HG03565 (cell line): ENCODE data around the gene PDLIM7.

ENCODE experiments used
- ATAC-seq: cut with Tn5 transposase; IDR thresholded peaks from one replicate; pipeline ENCODE4 v1.9.1; 2021; ENCODE audit warnings: mild to moderate bottlenecking, moderate library complexity; ENCODE audit not compliant: unreplicated experiment

Gene PDLIM7

DNA sequence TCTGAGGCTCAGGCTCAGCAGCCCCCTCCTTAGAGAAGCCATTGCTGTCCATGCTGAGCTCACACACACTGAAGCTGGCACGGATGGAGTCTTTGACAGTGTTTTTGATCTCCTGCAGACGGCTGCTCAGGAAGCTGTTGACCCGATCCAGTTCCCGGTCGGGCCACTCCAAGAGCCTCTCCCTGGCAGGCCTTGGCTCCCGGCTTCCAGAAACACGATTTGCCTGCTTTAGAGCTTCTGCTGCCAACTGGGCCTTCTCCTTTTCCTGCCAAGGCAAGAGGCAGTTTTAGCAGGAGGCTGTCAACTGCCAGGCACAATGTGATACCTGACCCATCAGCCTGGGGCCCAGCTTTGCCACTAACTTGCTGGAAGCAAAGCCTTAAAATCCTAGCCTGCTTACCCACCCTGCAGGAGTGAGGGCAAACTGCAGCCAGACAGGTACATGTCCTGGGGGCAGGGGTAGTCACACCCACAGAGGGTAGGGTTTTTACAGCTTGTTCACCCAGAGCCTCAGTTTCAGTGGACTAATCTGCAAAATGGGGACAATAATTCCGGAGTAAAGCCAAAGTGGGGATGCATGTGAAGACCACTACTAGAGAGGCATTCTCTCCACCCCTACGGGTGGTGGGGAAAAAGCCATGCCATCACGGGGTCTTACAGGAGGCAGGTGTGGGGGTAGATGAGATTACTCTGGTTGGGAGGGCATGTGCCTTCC, 27.7 kb upstream of the PDLIM7 start:
- ATAC-seq: no peak

DNA sequence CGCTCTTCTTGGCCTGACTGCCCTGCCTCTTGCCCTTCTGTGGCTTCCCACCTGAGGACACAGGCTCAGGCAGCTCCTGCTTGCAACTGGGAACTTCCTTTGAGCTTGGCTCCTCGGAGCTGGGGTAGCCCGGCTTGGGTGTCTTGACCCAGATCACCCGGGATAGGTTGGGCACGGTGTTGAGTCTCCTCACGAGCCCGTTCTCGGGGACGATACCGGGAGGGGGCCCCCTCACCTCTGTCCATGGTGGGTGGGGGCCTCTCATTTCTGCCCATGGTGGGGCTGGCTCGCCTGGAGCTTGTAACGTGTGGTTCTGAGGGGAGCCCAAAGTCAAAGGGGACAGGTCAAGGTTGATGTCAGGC, 27.1 kb upstream of the PDLIM7 start:
- no peak for ATAC-seq

DNA sequence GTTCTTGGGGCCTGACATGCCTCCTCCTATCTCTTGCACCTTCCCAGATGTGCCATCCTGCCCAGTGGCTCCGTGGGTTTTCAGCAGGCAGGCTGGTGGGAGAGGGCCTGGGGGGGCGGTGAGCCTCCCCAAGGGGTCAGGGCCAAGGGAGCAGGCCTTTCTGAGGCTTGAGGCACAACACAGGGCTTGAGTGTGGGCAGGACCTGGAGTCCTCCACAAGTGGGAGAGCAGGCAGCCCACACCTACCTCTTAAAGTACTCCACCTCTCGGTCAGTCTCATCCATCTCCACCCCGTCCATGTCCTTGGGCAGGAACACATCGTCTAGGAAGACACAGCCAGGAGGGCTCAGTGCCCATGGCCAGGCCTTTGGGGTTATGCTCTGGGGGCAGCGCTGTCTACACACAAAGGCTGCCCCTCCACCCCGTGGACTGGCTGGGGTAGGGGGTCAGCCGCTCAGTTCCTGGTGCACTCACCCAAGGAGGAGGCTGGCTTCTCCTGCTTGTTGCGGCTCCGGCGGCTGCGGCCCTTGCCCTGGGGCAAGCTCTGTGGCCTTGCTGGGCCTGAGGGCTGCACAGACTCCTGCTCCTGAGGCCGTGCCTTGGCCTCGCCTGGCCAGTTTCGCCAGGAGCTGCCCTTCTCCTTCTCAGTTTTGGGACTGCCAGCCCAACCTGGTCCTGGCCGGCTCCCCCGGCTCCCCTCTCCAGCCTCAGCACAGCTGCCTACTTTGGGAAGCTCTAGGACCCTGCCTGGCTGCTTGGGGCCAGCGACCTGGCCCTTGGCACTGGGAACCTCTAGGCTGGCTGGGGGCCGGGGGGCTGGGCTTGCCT, 26.5 kb upstream of the PDLIM7 start:
- ATAC-seq: no peak

GRCh38 chr5:177520916-177521513, 23.6 kb upstream of the PDLIM7 start:
- no peak for ATAC-seq

GRCh38 chr5:177520271-177520670, 22.9 kb upstream of the PDLIM7 start:
- ATAC-seq: no peak

DNA sequence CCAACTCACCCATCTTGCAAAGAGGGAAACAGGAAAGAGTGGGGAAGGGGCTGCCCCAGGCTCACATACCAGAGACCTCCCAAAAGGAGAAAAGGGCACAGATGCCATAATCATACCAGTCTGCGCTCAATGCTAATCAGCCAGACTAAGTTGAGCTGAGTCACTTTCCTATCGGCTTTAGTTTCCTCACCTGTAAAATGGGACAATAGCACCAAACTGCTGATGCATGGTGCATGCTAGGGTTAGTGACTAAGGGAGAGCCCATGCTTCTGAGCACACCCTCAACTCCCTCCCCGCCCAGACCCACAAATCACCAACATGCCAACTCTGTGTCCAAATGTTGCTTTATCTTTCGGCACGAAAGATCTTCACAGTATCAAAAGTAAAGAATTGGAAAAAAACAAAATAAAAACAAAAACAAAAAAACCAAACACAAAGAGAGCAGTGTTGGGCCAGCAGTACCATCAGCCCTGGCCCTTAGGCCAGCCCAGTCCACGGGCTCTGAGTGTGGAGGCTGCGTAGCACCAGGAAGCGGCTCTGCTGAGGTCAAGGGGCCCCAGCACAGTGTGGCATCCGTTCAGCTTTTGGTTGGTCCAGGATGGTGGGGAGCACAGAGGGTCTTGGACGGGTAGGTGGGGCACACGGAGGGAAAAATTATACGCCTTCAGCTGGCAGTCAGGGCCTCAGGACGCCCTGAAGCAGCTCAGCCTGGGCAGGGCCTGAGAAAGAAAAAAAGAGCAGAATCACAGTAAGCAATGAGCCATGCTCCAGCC, 22.2 kb upstream of the PDLIM7 start:
- ATAC-seq: no peak

DNA sequence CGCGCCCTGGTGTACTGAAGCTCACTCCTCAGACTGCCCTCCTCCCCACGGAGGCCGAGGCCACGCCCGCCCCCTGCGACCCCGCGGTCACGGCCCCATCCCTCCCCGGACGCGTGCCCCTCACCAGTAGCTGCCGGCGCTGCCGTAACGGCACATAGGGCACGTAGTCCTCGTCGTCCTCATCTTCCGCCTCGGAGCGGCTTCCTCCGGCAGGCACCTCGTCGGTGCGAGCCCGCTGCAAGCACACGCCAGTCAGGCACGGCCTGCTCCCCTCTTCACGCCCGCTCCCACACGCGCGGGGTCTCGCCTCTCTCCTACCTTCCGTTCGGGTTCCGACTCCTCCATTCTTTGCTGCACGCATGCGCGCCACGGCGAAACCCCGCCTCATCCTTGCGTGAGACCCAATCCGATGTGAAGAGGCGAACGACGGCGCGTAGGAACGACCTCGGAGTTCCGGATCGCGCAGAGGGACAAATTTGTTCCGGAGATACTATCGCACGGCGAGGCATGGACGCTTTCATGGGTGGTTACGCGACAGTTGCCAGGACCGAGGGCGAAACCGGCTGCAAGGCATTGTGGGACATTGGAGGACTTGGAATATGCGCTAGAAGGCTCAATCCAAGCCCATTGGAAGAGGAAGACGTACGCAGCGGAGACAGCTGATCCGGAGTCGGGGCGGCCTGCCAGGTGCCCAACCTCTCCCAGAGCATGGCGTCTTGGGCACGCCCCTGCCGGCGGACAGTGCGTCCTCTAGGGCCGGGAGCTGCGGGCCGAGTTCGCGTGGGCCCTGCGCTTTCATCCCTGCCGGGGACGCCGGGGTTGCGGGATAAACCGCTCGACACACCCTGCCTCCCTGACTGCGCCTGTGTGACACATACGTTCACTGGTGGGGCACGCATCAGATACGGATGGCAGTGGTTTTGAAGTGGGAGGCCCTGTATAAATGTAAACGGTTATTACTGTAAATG, 19.5 kb upstream of the PDLIM7 start, which contains the start of gene DDX41:
TSS of gene DDX41 (minus strand) at position 361 of the 968 bp plus-strand sequence. CDS start at position 345, 16 bp downstream.
- peak; percentile 71 for ATAC-seq

DNA sequence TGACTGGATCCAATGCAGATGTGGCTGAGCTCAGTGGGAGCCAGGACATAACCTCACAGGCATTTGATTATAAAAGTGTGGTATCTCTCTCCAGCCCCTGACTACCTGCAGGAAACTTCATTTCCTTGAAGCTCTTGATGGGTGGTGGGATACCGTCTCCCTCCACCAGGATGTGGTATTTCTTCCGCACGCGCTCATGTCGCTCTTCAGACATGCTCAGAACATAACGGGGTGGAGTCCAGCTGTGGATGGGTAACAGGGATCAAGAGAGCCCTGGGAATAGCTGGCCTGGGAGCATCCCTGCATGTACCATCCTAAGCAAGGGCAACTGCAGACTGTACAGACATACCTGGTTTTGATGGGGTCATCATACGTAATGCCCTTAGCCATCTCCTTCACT, 18.2 kb upstream of the PDLIM7 start:
- no peak for ATAC-seq

DNA sequence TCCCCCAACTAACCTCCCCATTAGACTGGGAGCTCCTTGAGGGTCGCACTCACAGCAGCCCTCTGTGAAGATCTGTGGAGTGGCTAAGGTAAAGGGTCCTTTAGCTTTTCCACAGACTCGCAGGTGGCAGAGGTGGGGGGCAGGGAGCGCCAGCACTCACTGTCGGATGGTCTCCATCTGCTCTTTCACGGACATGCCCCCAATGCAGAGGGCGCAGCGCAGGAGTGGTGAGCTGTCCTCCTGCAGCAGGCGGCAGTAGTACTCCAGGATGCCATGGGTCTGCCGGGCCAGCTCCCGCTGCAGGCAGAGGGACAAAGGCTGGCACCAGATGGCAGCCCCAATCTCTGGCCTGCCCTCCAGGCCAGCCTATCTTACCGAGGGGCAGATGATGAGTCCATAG, 17.1 kb upstream of the PDLIM7 start:
- no peak for ATAC-seq

GRCh38 chr5:177513500-177513899, 16.1 kb upstream of the PDLIM7 start:
- ATAC-seq: no peak

DNA sequence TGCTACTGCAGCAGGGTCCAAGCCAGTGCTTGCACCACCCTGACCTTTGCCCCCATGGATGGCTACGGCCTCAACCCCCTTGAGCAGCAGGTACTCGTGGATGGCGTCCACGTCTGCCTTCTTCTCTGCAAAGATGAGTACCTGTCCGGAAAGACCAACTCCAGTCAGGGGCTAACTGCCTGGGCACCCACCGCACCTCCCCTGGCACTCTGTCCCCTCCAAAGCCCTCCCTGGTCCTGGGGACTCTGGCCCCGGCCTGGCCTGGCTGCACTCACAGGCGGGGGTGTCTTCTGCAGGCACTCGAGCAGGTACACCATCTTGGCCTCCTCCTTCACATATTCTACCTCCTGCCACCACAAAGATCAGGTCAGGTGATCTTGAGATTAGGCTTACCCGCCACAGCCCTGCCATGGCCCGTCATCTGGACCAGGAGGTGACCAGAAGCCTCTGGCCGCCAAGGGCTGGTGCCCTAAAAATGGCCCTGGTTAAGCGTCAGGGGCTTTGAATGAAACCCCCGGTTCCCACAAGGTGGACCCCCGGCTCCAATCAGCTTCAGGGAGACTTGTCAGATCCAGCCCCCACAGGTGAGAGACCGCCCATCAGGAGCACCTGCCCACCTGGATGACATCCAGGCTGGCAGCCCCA, 15.5 kb upstream of the PDLIM7 start:
- no peak for ATAC-seq

GRCh38 chr5:177511796-177512675, 14.6 kb upstream of the PDLIM7 start:
- no peak for ATAC-seq

DNA sequence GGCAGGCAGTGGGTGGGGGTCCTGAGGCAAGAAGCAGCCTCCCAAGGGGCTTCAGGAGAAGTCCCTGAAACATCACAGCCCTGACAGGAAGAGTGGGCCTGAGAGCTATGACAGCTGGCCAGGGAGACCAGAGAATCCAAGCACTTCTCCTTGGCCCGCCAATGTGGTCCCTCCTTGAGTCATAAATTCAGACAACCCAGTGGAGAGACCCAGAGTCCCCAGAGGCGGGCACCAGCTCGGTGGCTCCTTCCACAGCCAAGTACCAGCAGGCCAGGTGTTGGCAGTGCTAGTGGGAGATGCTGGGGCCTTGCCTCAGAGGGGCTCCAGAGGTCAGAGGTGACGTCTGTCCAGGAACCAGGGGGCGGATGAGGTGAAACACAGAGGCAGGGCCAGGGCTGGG, 13.8 kb upstream of the PDLIM7 start:
- no peak for ATAC-seq

- ATAC-seq: no peak
These were observed 13.2 kb upstream of the PDLIM7 start for GRCh38 chr5:177510567-177511053.

DNA sequence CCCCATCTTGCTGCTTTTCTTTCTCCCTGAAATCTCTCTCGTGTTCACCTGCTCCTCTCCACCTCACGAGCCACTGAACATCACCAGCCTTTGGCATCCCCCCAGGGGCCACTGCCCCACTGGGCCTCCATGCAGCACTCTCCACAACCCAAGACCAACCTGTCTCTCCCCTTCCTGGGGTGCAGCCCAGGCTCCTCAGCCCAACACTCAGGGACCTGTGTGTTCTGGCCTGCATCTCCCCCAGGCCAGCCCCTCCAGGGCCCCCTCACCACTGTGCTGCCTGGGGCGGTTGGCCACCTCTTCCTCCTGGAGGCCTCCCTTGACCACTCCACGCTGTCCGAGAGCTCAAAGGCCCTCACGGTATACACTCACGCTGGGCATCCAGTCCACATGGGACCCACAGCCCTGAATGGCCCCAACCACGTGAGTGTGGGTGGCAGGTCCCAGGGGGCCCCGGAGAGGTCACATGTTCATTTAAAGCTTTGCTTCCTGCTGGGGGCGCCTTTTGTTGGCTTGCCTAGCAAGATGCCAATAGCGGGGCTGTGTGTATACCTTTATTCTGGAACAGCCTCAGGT, 12.7 kb upstream of the PDLIM7 start:
- no peak for ATAC-seq

- ATAC-seq: no peak
These were observed 12.1 kb upstream of the PDLIM7 start, which contains the start of gene DOK3 for GRCh38 chr5:177509381-177509951. TSS of gene DOK3 (minus strand) at chr5:177509826. CDS start at chr5:177509540, 286 bp downstream.

DNA sequence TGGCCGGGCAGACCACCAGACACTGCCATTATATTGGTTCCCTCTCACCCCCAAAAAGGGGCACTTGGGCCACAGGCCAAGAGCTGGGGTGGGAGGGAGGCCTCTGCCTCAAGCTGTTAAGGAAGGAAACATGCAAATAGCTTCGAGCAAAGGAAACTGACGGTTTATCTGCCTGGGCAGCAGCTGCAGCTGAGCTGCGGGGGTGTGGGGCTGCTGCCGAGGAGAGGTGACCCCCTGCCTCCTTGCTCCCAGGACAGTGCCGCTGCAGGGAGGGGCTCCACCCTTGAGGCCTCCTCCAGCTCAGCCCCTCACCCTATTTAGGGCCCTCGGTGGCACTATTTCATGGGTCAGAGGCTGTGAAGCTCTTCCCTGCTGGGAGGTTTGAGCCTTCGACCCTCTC, 11.4 kb upstream of the PDLIM7 start:
- ATAC-seq: no peak

DNA sequence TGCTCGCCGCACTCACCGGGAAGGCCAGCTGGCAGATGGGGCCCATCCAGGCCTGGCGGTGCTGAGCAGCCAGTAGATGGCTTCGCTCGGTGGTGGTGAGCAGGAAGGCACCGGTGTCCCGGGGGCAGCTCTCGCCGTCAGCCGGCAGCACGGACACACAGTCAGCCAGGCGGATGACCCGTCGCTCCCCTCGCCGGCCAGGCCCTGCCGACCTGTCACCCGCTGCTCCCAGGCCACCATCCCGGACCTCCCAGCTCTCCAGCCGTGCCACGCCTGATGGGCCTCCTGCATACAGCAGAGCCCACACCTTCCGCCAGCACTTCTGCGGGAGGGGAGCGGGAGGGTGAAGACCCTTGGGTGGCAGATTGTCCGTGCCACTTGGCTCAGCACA, 10.8 kb upstream of the PDLIM7 start:
- no peak for ATAC-seq
